Osteoblast (primary cell): ENCODE measurements around the gene RPL7A. TPM values are rescaled to one million over a fixed set of nuclear protein-coding genes. Genes with fewer than 3 reads are reported as not detected.
"Not testable (repeated sequence)": the region's sequence is repeated elsewhere in the genome, so short reads cannot be mapped to it uniquely, and the experiment has no call there.

ENCODE experiments used
- DNase-seq: peaks from one replicate; pipeline ENCODE4 v3.0.0; 2011; ENCODE audit warnings: low spot score, mixed read lengths; ENCODE audit not compliant: insufficient read length; ENCODE audit errors: missing footprints
- H2AFZ ChIP-seq: 2 replicates; pipeline ENCODE4 v1.6.0; 2011; ENCODE audit warnings: mild to moderate bottlenecking, low read length
- H3K27ac ChIP-seq: 2 replicates; pipeline ENCODE4 v1.5.1; 2011; ENCODE audit warnings: mild to moderate bottlenecking, low read depth, low read length, moderate library complexity
- H3K27me3 ChIP-seq: 2 replicates; pipeline ENCODE4 v1.6.0; 2012; ENCODE audit warnings: mild to moderate bottlenecking, control low read depth, inconsistent platforms, low read length, moderate library complexity; ENCODE audit not compliant: insufficient read depth
- H3K36me3 ChIP-seq: 2 replicates; pipeline ENCODE4 v1.5.1; 2011; ENCODE audit warnings: mild to moderate bottlenecking, low read length, control low read depth, moderate library complexity; ENCODE audit not compliant: insufficient read depth
- H3K4me1 ChIP-seq: 2 replicates; pipeline ENCODE4 v1.5.1; 2011; ENCODE audit warnings: mild to moderate bottlenecking, low read length, control low read depth, moderate library complexity; ENCODE audit not compliant: insufficient read depth
- H3K4me2 ChIP-seq: 2 replicates; pipeline ENCODE4 v1.6.0; 2011; ENCODE audit warnings: mild to moderate bottlenecking, low read length; ENCODE audit not compliant: insufficient read depth
- H3K4me3 ChIP-seq: fragments of 200-600 bp; sonication (generic); 3 replicates; pipeline ENCODE4 v1.5.1; 2012; ENCODE audit warnings: mild to moderate bottlenecking, low read length, inconsistent platforms; ENCODE audit not compliant: insufficient read depth
- H3K79me2 ChIP-seq: 2 replicates; pipeline ENCODE4 v1.6.0; 2012; ENCODE audit warnings: mild to moderate bottlenecking, low read length, control low read depth, inconsistent platforms; ENCODE audit not compliant: insufficient read depth
- H3K9me3 ChIP-seq: 2 replicates; pipeline ENCODE4 v1.5.1; 2011; ENCODE audit warnings: low read depth, low read length, control low read depth
- H4K20me1 ChIP-seq: 2 replicates; pipeline ENCODE4 v1.6.0; 2012; ENCODE audit warnings: mild to moderate bottlenecking, low read length, control low read depth; ENCODE audit not compliant: insufficient read depth
- total RNA-seq: library from RNA; depleted of rRNA; stranded (reverse); fragments of >200 nt; gene quantifications from 2 replicates; pipeline ENCODE4 v1.2.3, GENCODE V29; 2012
- TF ChIP-seq, protein P1 (sequence below): IDR thresholded peaks from 2 replicates; pipeline ENCODE4 v1.5.1; 2011; ENCODE audit warnings: mild to moderate bottlenecking, low read depth, low read length, moderate library complexity; ENCODE audit errors: extremely low read depth

Gene RPL7A
- total RNA-seq: 1,638 and 1,763 TPM in 2 replicates

DNA sequence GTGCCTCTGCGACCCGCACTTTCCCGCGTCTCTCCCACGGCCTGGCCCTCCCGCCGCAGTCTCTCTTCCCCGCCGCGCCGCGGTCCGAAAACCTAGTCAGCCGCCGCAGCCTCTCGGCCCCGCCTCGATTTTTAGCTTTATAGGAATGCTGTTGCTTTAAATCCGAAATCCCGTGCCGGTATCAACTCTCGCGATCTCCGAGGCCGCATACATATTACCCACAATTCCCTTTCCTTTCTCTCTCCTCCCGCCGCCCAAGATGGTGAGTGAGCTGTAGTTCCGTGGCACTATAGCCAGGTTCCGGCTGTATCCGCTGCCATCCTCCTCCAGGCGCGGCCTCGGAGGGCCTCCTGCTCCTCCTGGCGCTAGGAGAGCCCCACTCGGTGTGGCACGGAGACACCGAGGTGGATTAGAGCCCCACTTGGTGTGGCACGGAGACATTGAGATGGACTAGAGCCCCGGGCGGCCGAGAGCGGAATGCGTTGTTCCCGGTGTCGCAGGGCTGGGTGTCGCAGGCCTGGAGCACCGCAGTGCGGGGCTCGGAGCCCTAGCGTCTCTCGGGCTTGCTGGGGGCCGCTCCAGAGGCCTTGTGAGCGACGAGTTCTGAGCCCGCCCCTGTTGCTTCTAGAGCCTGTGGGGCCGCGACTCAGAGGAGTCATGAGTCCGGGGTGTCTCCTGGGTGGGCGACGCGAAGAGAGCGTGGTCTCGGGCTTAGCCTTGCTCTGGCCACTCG, at the start of gene RPL7A, which contains the start of gene MED22:
Gene RPL7A, plus strand, starts transcription at position 234 of the 733 bp plus-strand sequence. Its CDS starts 26 bp downstream, at position 260.
Gene MED22, minus strand, starts transcription at position 147 of the 733 bp plus-strand sequence. CDS start 1,469 bp downstream, outside the sequence.
- Histone ChIP-seq H4K20me1 (peaks cover 52% of the 10 kb centered on the region), H3K79me2 (peaks cover 51% of the 10 kb centered on the region), H3K4me2 (peak within 1 kb of the TSS; percentile 100), H2AFZ (peak within 1 kb of the TSS; percentile 86), H3K9me3 (no peaks in the 10 kb centered on the region), H3K4me1 (peaks cover 39% of the 10 kb centered on the region), H3K27ac (peak within 1 kb of the TSS; percentile 86), H3K36me3 (peaks cover 73% of the 10 kb centered on the region), H3K27me3 (no peaks in the 10 kb centered on the region), H3K4me3 (peak within 1 kb of the TSS; percentile 100)
- peak; percentile 98 for DNase-seq
- TF ChIP-seq, protein P1, sequence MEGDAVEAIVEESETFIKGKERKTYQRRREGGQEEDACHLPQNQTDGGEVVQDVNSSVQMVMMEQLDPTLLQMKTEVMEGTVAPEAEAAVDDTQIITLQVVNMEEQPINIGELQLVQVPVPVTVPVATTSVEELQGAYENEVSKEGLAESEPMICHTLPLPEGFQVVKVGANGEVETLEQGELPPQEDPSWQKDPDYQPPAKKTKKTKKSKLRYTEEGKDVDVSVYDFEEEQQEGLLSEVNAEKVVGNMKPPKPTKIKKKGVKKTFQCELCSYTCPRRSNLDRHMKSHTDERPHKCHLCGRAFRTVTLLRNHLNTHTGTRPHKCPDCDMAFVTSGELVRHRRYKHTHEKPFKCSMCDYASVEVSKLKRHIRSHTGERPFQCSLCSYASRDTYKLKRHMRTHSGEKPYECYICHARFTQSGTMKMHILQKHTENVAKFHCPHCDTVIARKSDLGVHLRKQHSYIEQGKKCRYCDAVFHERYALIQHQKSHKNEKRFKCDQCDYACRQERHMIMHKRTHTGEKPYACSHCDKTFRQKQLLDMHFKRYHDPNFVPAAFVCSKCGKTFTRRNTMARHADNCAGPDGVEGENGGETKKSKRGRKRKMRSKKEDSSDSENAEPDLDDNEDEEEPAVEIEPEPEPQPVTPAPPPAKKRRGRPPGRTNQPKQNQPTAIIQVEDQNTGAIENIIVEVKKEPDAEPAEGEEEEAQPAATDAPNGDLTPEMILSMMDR: no peak

DNA sequence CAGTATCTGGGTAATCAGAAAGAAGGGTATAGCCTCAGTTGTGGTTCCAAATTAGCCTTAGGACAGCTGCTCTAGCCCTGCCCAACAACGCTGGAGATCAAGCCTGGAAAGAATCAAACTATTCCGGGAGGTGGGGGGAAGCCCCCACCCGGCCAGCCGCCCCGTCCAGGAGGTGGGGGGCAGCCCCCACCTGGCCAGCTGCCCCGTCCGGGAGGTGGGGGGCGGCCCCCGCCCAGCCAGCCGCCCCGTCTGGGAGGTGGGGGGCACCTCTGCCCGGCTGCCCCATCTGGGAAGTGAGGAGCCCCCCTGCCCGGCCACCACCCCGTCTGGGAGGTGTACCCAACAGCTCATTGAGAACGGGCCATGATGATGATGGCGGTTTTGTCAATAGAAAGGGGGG, 48.0 kb upstream of the RPL7A start:
- not testable (repeated sequence) for H3K4me2 ChIP-seq, H3K4me3 ChIP-seq, H3K36me3 ChIP-seq, DNase-seq, H3K27ac ChIP-seq, H3K9me3 ChIP-seq, H3K4me1 ChIP-seq, H3K27me3 ChIP-seq, H4K20me1 ChIP-seq, H3K79me2 ChIP-seq, H2AFZ ChIP-seq

DNA sequence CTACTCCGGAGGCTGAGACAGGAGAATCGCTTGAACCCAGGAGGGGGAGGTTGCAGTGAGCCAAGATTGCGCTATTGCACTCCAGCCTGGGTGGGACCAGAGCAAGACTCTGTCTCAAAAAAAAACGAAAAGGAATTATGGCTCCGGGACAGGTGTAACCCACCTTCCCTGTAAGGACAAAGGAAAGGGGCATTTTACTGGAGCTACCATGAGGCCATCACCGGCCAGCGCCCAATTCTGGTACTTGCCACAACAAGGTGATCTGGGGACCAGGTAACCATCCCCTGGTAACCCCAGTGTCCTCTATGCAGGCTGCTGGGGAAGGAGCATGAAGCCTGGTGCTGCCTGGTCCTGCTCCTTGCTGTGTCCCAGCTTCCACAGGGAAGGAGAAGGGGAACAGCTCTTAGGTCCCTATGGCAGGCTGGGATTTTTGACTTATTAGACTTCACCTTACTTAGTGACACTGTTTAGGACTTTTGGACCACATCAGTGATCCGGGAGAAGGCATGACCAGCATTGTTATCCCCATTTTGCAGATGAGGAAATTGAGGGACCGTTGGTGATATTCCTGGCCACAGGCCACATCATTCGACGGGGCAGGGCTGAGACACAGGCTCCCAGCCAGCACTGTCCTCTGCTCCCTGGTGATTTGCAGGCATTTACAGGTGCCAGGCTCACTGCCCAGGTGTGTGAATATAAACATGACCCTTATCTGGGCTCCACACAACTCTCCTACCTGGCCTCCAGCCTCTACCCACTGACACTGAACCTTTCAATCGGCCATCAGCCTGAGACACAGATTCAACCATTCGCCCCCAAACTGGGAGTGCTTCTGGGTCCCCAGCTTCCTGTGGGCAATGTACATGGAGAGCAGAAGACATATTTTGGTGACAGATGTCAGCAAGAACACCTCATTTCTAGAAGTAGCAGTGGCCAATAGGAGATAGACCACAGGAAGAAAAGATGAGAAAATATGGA, 46.5 kb upstream of the RPL7A start:
- H3K36me3 ChIP-seq: no peaks in the 10 kb centered on the region
- H2AFZ ChIP-seq: no peak overlapping the region
- peaks cover 6% of the 10 kb centered on the region for H3K27me3 ChIP-seq
- no peak overlapping the region for H3K4me2 ChIP-seq
- H3K27ac ChIP-seq: no peak overlapping the region
- no peaks in the 10 kb centered on the region for H4K20me1 ChIP-seq
- no peaks in the 10 kb centered on the region for H3K9me3 ChIP-seq
- no peak for DNase-seq
- TF ChIP-seq, protein P1: no peak
- H3K4me3 ChIP-seq: no peak overlapping the region
- no peaks in the 10 kb centered on the region for H3K79me2 ChIP-seq
- no peaks in the 10 kb centered on the region for H3K4me1 ChIP-seq

DNA sequence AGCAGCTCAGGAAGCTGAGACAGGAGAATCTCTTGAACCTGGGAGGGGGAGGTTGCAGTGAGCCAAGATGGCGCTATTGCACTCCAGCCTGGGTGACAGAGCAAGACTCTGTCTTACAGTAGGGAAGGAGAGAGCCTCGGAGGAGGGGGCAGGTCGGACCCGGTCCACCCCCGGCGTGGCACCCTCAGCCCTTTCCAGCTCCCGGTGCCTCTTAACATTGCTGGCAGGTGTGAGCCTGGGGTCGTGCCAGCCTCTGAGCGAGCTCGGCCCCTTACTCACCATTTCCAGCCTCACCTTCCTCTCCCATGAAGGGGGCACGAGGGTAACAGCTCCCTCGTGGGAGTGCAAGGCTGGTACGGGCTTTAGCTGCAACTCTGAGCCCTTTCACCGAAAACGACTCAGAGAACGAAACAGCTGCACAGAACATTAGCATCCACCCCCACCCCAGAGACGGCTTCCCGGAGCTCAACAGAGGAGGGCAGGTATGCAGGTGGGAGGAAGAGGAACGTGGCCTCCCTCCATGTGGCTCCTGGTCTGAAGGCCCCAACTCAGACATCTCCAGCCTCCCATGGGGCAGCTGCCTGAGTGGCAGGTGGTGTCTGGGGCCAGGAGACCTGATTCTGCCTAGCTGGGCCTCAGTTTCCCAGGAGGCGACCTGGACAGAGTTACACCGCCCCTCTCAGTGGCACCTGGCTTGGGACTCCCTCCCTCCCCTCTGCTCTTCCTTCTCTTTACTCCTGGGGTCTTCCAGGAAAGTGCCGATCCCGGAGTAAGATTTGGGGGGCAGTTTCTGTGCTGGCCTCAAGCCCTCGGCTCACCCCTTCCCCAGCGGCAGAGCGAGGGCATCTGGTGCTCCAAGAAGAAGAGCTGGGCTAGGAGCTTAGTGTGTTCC, 44.5 kb upstream of the RPL7A start:
- no peak overlapping the region for H2AFZ ChIP-seq
- no peaks in the 10 kb centered on the region for H3K4me1 ChIP-seq
- H3K4me3 ChIP-seq: no peak overlapping the region
- H3K27ac ChIP-seq: no peak overlapping the region
- TF ChIP-seq, protein P1: no peak
- H3K79me2 ChIP-seq: no peaks in the 10 kb centered on the region
- H3K27me3 ChIP-seq: peaks cover 10% of the 10 kb centered on the region
- no peaks in the 10 kb centered on the region for H3K36me3 ChIP-seq
- DNase-seq: no peak
- H3K4me2 ChIP-seq: no peak overlapping the region
- no peaks in the 10 kb centered on the region for H3K9me3 ChIP-seq
- H4K20me1 ChIP-seq: no peaks in the 10 kb centered on the region
